ENCODE results near the gene TMEM242. TPM values are rescaled to one million over a fixed set of nuclear protein-coding genes. Genes with fewer than 3 reads are reported as not detected.

The TMEM242 gene
- total RNA-seq, 1 donor from 2014 or later: 9.4 TPM

DNA sequence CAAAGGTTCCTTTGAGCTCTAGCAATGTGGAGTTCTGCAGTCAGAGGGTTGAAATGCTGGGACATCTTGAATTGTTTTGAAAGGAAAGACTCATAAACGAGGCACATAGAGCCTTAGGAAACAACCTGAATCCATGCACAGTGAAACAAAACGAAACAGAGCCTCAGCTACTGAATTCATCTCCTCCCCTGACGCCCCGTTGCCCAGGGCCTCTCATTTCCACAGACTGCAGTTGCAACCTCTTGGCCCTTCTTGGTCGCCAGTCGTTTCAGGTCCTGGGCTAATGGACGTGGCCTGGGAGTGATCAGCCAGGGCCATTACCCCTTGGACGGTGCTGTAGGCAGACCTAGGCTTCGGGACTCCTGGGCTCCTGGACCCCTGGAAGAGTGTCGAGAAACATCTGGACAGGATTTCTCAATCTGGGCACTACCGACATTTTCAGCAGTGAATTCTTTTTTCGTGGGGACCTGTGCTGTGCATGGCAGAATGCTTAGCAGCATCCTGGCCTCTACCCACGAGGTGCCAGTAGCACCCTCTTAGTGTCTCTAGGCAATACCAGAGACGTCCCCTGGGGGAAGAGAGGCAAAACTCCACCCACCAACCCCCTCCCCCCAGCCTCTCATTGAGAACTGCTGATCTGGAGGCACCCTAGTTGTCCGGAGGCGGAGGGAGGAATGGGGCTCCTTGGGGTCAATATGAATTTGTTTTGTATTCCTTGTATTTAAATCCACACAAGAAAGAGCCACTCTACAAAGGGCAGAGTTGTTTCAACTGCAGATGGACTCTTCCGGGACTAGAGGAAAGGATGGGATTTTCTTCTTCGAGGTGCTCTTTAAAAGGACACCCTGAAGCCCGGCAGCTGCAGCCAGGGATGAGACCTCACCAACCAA, 50.2 kb downstream of the TMEM242 start:
- intact Hi-C loops (cut with micrococcal nuclease): loop anchor here (1.0 to 5.0 kb wide), 4 partner anchors 221 to 1961 kb away; partner anchors contain the start of genes TFB1M and TMEM181

DNA sequence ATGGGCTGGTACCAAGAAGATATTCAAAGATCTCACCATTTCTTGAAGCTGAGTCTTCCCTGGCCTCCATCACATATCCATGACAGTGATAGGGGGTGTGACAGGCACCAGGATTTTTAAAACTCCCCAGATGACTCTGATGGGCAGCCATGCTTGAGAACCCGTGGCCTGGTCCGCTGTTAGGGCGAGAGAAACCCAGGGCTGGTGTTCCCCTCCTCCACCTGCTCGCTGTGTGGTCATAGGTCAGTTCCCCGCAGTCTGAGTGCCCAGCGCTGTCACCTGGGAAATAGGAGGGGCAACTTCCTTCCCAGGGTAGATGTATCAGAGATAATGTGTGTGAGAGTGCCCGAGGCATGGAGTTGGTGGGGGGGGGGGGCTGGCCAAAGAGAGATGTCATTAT, 50.9 kb downstream of the TMEM242 start:
- intact Hi-C loops (cut with micrococcal nuclease): loop anchor here (5.0 kb wide), 3 partner anchors 220 to 1960 kb away; partner anchors contain the start of genes TFB1M and TMEM181

DNA sequence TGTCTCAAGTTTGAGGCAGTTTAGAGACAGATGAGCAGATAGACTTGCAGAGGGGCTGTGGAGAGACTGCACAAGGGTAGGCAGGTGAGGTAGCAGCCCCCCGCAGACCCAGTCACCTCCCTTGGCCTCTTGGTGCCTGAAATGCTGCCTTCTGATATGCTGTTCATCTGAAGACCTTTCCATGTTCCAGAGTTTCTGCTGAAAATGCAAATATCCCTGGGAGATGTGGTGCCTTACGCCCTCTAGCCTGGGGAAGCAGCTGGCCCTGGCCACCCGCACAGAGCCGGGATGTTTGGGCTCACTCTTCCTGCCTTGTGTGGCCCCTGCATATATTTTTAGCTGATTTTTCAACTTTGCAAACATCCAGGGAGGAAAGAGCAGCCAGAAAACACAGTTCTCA, 51.4 kb downstream of the TMEM242 start:
- intact Hi-C loops (cut with micrococcal nuclease): loop anchor here (5.0 kb wide), 3 partner anchors 220 to 1960 kb away; partner anchors contain the start of genes TFB1M and TMEM181

DNA sequence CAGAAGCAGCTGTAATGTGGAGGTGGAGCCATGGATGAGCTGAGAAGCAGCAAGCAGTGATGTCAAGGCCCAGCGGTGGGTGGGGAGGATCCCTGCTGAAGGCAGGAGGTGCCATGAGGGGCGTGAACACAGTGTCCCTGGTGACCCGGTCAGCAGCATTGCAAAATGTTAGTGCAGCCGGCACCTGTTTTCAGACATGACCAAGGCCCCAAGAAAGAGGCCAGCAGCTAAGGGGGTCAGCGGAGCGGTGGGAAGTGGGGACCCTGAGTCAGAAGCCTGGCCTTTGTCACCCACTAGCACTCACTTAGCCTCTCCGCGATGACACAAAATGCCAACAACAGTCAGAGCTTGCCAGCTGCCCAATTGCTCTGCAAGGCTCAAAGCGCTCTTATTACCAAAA, 51.9 kb downstream of the TMEM242 start:
- intact Hi-C loops (cut with micrococcal nuclease): loop anchor here (5.0 kb wide), 3 partner anchors 219 to 1959 kb away; partner anchors contain the start of genes TFB1M and TMEM181

DNA sequence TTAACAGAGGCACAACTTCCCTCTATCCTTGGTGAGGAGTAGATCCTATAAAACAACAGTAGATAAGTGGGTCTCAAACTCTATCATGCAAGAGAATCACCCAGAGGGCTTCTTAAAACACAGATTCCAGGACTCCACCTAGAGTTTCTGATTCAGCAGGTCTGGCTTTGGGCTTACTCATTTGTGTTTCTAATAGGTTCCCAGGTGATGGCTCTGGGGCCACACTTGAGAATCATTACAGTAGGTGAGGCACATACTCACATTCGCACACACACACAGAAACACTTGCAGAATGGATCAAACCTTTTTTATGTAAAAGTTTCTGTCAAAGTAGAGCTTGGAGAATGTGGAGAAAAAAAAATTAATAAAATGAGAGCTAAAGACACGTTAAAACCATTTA, 52.4 kb downstream of the TMEM242 start:
- intact Hi-C loops (cut with micrococcal nuclease): loop anchor here (5.0 kb wide), 3 partner anchors 219 to 1959 kb away; partner anchors contain the start of genes TFB1M and TMEM181

DNA sequence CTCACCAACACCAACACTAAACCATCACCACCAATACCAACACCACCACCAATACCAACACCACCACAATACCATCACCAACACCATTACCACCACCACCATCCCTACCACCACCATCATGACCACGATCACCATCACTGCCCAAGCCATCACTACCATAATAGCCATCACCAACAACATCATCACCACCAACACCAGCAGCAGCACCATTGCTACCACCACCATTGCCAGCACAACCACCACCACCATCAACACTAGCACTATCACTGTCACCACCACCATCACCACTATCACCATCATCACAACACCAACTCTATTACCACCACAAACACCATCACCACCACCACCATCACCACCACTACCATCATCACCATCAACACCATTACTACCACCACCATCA, 53.0 kb downstream of the TMEM242 start:
- intact Hi-C loops (cut with micrococcal nuclease): loop anchor here (5.0 kb wide), 3 partner anchors 218 to 1958 kb away; partner anchors contain the start of genes TFB1M and TMEM181

DNA sequence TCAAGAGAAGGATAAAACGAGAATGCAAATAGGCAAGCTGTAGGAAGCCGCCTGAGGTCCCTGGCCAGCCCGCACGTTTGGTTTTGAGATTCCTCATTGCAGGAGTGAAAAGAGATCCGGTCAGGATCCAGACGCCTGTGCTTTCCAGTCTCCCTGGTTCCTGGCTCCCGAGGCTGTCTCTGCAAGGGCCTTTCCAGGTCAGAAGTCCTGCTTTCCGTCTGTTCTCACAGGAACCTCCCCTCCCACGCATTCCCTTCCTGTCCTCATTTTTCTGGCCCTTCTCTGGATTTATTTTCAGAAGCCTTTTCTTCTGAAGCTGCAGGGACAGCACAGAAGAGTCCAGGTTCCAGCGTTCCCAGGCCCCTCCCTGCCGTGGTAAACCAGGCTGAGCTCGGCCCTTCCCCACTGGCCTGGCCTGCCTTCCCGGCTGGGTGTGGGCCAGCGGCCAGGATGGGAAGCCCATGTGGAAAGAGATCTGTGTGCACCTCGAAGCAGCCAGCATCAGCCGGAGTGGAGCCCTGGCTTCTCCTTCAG, 54.0 kb downstream of the TMEM242 start:
- intact Hi-C loops (cut with micrococcal nuclease): no loop called here

DNA sequence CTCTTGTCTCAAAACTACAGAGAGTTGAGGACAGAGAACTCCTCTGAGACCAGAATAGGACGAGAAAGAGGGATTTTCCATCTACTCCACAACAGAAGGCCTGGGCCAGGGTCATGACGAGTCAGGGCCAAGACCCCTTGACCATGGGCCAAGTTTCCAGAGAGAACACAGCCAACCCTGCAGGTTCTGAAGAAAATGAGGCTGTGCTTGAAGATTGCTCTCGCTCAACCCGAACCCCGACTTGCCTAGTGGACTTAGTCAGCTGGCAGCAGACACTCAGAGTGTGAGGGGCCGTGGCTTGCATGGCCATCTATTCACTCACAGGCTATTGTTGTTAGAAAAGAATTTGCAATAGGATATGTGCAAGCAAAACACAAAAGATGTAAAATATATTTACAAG, 54.5 kb downstream of the TMEM242 start:
- intact Hi-C loops (cut with micrococcal nuclease): no loop called here

DNA sequence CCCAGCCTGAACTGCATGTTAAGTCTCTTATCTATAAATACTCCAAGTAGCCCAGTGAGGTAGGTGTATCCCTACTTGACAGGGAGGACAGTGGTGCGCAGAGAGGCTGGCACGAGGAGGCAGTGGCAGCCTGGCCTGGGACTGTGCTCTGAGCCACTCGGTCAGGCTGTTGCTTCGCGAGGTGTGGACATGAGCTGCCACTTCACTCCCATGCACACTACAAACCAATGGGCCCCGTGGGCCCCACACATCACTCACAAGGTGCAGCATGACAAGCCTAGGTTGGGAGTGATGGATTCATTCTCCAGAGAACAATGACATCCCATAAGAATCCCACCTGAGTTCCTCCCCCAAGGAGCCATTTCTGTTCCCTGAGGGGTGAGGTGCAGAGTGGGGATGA, 54.9 kb downstream of the TMEM242 start:
- intact Hi-C loops (cut with micrococcal nuclease): no loop called here

DNA sequence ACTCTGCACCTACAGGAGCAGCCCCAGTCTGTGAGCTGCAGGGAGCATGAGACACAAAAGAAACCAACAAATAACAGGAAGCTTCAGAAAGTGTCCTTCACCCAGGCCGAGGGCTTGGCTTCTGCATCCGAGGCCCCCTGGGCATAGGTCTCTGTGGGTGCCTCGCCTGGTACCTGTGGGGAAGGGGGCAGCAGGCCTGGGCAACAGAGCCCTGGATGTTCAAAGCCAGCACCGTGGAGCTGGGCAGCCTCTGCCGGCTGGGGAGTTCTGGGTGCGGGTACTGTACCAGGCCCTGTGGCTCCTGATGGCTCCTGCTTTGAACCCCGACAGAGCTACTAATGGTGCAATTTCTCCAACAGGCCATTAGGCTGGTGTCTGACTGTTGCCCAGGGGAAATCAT, 55.7 kb downstream of the TMEM242 start:
- intact Hi-C loops (cut with micrococcal nuclease): no loop called here

DNA sequence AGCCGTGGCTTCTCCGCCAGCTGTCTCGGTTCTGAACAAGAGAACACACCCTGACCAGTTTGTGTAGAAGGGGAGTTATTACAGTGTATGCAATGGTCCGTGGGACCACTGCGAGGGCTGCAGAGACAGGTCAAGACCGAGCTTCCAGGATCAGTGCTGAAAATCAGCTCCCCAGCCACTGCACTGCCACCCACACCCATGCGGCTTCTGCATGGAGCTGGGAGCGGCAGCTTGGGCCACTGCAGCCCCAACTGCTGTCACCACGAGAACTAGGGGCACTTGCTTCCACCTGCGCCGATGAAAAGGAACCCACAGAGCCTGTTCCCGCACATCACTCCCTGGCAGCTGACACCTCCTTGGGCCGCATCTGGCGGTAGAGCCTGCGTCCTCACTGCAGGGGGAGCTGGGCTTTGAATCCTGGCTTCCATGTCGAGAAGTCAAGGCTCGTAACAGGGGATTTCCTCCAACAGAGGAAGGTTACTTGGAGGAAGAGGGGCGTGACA, 56.2 kb downstream of the TMEM242 start:
- intact Hi-C loops (cut with micrococcal nuclease): no loop called here

DNA sequence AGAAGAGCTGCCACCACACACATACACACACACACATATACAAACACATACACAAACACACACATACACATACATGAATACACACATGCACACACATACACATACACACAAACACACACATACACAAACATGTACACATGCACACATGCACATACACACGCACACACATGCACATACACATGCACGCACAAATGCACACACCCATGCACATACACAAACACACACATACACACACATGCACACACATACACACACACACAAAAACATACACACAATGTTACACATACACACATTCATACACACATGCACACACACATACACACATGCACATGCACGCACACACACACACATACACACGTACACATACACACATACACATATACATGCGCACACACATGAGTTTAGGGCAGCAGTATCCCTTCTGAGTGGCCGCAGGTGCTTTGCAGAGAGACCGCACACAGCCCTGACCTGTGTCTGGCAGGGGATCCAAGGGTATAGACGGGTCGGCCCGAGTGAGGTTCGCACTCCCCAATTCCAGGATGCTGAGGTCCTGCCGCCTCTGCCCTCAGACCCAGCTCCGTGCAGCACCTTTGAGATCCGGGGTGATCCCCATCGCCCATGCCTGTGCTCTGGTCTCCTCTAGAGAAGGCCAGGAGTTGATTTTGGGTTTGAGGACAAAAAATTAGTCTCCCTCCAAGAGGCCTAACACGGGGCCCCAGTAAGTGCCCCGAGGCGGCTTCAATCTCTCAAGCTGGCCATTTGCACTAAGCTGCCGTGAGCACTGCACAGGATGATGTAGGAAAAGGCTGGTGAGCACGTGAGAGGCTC, 56.8 kb downstream of the TMEM242 start:
- intact Hi-C loops (cut with micrococcal nuclease): no loop called here

DNA sequence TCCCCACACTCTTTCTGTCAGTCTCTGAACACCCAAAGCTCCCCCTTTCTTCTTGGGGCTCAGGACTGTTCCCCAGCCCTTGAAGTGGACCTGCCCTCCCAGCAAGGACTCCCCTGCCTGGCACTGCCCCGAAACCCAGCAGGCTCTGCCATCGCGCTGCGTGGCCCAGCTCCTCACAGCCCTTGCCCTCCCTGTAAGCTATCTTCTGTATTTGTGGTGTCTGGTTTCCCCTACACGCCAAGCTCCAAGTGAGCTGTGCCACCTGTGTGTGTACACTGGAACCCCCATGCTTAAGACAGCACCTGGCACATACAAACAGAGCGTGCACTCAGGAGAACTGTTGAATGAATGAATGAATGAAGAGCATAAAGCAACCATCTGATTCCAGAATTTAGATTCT, 57.7 kb downstream of the TMEM242 start:
- intact Hi-C loops (cut with micrococcal nuclease): no loop called here

DNA sequence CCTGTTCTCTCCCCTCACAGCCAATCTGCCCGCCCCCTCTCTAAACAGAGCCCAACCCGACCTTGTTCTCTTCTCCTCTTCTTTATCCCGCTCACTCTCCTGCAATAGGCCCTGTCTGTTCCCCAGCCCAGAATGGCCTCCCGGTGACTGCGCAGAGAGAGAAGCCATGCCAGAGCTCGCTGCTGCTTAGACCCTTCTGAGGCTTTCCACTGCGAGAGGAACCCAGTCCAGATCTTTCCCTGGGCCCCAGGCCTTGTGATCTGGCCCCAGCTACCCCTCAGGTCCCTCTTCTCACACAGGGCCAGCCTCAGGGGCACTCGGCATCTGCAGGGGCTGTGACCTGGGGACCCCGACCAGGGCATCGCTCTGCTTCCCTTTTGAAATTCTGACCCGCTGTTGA, 58.1 kb downstream of the TMEM242 start:
- intact Hi-C loops (cut with micrococcal nuclease): no loop called here

DNA sequence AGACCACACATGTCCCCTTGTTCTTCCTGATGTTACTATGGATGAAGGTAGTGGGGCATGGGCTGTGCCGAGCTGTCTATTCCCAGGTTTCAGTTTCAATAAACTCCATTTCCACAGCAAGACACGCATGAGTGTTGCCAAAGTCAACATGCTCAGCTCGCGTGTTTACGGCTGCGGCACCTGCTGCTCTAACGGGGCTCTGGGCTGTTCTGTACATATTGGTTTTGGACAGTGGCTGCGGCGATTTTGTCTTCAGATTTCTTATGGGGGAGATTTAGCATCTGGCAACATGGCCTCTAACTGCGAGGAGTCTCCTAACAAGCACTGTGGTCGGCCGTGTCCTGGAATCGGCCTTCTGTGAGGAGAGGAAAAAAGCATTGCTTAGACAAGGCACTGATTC, 58.6 kb downstream of the TMEM242 start:
- intact Hi-C loops (cut with micrococcal nuclease): no loop called here

DNA sequence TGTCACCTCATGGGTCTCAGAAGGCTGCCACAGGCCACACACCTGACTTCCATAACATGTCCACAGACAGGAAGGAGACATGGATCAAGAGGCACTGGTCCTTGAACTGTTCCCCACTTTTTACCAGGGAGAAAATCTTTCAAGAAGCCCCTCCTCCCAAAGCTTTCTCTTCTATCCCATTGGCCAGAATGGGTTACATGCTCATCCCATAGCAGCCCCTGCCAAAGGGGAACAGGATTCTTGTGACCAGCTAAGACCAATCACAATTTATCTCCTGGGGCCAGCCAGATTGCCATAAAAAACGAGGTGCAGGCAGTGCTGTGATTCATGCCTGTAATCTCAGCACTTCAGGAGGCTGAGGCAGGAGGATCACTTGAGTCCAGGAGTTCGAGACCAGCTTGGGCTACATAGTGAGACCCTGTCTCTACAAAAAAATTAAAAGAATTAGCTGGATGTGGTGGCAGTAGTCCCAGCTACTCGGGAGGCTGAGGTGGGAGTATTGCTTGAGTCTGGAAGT, 59.4 kb downstream of the TMEM242 start:
- intact Hi-C loops (cut with micrococcal nuclease): no loop called here

DNA sequence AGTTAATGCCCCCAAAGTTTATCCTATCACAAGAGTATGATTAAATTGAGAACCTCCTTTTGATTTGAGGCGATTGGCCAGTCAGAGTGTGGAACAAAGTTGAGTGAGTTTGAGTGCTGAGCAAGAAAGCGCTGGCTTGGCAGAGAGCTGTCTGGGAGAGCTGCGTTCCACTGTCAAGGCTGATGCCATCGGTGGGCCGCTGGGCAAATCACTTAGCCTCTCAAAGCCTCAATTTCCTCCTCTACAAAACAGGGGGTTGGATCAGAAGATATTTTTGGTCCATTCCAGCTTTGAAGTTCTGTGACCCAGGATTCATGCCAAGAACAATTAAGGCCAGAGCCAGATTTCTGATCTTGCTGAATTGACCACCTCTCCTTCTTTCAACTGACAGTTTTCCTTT, 60.2 kb downstream of the TMEM242 start:
- intact Hi-C loops (cut with micrococcal nuclease): no loop called here

DNA sequence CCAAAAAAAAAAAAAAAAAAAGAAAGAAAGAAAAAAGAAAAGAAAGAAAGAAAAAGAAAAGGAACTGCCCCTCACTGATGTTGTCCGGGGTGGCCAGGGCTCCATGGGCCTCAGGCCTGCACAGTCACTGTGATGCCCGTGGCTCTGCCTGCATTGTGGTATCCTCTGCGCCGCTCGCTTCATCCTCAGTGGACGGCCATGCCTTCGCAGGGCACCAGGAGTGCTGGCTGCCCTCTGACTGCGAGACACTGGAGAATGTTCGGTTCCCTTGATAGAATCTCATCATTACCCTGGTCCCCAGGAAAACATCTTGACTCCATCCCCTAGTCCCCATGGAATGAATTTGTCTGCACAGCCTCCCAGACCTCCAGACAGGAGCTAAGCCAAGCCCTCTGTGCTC, 61.7 kb downstream of the TMEM242 start:
- intact Hi-C loops (cut with micrococcal nuclease): no loop called here

DNA sequence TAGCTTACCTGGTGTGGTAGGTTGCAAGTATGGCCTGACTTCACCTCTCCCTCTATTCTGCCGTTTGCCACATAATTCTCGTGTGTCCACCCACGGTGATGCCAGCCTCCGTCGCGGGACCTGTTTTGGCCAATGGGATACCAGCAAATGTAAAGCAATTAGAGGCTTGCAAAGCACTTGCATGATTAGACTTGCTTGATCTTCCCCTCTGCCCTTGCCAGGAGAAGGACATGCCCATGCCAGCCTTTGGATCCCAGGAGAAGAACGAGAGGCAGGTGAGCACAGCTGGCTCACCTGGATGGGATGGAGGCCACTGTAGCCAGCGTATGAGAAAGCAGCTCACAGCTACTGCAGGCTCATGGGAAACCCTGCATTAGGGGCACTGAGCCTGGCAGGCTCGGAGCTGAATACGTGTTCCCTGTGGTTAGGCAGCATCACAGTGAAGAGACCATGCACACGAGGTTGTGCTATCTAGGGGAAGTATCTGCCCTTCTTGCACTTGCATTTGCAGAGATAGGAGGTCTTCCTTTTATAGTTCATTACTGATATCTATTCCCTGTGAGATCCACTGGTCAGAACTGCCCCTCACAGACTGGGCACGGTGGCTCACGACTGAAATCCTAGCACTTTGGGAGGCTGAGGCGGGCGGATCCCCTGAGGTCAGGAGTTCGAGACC, 62.4 kb downstream of the TMEM242 start:
- intact Hi-C loops (cut with micrococcal nuclease): no loop called here

DNA sequence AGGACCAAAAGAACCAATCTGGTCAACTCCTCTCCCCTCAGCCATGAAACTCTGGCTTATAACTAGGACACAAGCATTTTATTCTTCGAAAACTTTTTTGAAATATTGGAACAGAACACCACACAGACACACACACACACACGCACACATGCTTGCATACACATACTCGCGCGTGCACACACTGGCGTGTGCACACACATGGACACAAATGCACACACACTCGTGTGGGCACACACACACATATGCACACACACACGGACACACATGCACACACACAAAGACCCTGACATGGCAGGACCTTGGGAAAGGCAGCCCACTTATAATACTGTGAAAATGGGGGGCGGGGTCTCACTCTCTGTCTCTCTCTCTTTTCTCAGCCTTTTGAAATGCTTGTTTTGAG, 63.9 kb downstream of the TMEM242 start:
- intact Hi-C loops (cut with micrococcal nuclease): no loop called here

DNA sequence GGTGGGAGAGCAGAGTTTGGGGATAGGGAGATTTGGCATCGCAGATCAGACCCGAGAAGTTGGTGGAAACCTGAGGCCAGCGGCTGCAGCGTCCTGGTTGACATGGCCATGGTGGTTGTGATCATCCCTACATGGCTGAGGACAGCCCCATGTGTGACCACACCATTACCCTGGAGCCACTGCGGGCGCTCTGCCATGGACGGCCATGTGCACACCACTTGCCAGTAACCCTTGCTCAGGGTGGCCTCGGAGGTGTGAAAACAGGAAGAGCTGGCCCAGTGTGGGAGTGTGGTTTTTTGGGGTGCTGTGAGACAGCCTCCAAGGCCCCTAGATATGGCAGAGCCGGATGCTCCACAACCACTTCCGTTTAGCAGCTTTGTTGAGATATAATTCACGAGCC, 64.4 kb downstream of the TMEM242 start:
- intact Hi-C loops (cut with micrococcal nuclease): no loop called here

Measured in T-helper 1 cell treated with Interleukin-12 subunit alpha and Interleukin-12 subunit beta and Interleukin-4 antibody, amounts not matched to agents 30 ng/mL and 1 ng/mL, for 36 hours (primary cell).